ENCODE data around the gene ARHGAP24.

DNA sequence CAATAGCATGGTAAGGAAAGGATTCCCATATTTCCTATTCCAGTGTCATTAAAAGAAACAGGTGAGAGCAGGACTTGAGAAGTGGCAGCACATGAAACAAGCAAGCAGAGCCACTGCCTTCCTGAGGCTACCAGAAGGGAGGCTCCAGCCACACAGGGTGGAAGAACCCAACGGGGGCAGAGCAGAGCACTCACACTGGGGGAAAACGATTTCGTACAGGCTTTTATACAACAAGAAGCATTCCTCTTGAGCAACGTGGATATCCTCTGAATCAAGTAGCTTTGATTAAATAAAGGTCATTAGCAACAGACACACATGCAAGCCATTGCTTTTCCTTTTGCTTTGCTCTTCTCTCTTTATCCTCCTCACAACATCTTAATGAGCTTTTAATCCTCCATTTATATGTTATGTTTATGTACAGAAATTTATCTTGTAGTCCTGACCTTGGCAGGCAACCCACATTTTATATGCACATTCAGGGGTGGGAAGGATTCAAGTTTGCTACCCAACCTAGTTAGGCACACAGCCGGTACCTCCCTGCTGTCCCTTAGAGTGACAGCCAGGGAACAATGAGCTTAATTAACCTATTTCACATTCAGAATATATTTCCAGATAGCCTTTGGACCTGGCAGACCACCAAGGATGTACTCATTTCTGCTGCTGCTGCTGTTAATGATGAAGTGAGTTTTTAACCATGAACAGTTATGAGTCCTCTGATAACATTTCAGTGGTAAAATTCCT lies 202.1 kb downstream of the ARHGAP24 start:
- TF ChIP-seq EZH2 (IDR thresholded peaks at IDR 0.05; ENCODE audit: borderline replicate concordance, insufficient read depth, low read depth, low read length, poor library complexity, severe bottlenecking) = no peak
- TF ChIP-seq, protein P1, sequence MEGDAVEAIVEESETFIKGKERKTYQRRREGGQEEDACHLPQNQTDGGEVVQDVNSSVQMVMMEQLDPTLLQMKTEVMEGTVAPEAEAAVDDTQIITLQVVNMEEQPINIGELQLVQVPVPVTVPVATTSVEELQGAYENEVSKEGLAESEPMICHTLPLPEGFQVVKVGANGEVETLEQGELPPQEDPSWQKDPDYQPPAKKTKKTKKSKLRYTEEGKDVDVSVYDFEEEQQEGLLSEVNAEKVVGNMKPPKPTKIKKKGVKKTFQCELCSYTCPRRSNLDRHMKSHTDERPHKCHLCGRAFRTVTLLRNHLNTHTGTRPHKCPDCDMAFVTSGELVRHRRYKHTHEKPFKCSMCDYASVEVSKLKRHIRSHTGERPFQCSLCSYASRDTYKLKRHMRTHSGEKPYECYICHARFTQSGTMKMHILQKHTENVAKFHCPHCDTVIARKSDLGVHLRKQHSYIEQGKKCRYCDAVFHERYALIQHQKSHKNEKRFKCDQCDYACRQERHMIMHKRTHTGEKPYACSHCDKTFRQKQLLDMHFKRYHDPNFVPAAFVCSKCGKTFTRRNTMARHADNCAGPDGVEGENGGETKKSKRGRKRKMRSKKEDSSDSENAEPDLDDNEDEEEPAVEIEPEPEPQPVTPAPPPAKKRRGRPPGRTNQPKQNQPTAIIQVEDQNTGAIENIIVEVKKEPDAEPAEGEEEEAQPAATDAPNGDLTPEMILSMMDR (IDR thresholded peaks at IDR 0.05) = no peak
